Loucy (cell line): ENCODE data around the gene STK25.

Experiments used
- H2AFZ ChIP-seq: fragments of 200-600 bp; sonication (generic); 2 replicates; pipeline ENCODE4 v1.6.0; 2016; ENCODE audit warnings: antibody characterized with exemption, mild to moderate bottlenecking, low read length, moderate library complexity
- H3F3A ChIP-seq: fragments of 200-600 bp; 2 replicates; pipeline ENCODE4 v1.6.0; 2016; ENCODE audit warnings: antibody characterized with exemption, low read depth, mild to moderate bottlenecking
- H3K27me3 ChIP-seq: fragments of 200-600 bp; sonication (generic); 2 replicates; pipeline ENCODE4 v1.6.1; 2014; ENCODE audit warnings: low read length, mild to moderate bottlenecking; ENCODE audit not compliant: insufficient read depth, poor library complexity, severe bottlenecking
- H3K36me3 ChIP-seq: fragments of 200-600 bp; sonication (generic); 2 replicates; pipeline ENCODE4 v1.6.1; 2016; ENCODE audit warnings: low read length; ENCODE audit not compliant: insufficient read depth
- H3K4me1 ChIP-seq: fragments of 200-600 bp; sonication (generic); 2 replicates; pipeline ENCODE4 v1.5.1; 2014; ENCODE audit warnings: low read length, mild to moderate bottlenecking; ENCODE audit not compliant: insufficient read depth, poor library complexity, severe bottlenecking
- H3K4me2 ChIP-seq: fragments of 200-600 bp; sonication (generic); 2 replicates; pipeline ENCODE4 v1.6.0; 2014; ENCODE audit warnings: antibody characterized with exemption, low read length, low read depth, mild to moderate bottlenecking; ENCODE audit not compliant: poor library complexity, severe bottlenecking
- H3K4me3 ChIP-seq: fragments of 200-600 bp; sonication (generic); 2 replicates; pipeline ENCODE4 v1.5.1; 2014; ENCODE audit warnings: low read length, mild to moderate bottlenecking, mixed read lengths; ENCODE audit not compliant: poor library complexity, severe bottlenecking
- H3K79me2 ChIP-seq: fragments of 200-600 bp; sonication (generic); 2 replicates; pipeline ENCODE4 v1.6.1; 2014; ENCODE audit warnings: low read length; ENCODE audit not compliant: insufficient read depth
- H3K9ac ChIP-seq: fragments of 200-600 bp; sonication (generic); 2 replicates; pipeline ENCODE4 v1.6.0; 2014; ENCODE audit warnings: mild to moderate bottlenecking, low read depth, low read length, moderate library complexity; ENCODE audit not compliant: poor library complexity, severe bottlenecking
- H3K9me2 ChIP-seq: fragments of 200-600 bp; sonication (generic); replicated peaks from 2 replicates; pipeline ENCODE4 v1.6.1; 2016; ENCODE audit warnings: low read depth, low read length, mixed read lengths
- H3K9me3 ChIP-seq: fragments of 200-600 bp; sonication (generic); 2 replicates; pipeline ENCODE4 v1.6.1; 2014; ENCODE audit warnings: mild to moderate bottlenecking, antibody characterized with exemption, low read length, low read depth; ENCODE audit not compliant: insufficient read depth
- H4K20me1 ChIP-seq: fragments of 200-600 bp; sonication (generic); 2 replicates; pipeline ENCODE4 v1.6.0; 2014; ENCODE audit warnings: antibody characterized with exemption, low read length, mild to moderate bottlenecking; ENCODE audit not compliant: insufficient read depth, poor library complexity, severe bottlenecking
- EZH2phosphoT487 ChIP-seq: fragments of 200-600 bp; IDR thresholded peaks from 2 replicates; pipeline ENCODE4 v1.6.1; 2018; ENCODE audit warnings: antibody characterized with exemption, mild to moderate bottlenecking, moderate library complexity, borderline replicate concordance
- TF ChIP-seq, protein P1 (sequence below): fragments of 200-600 bp; sonication (generic); conservative IDR thresholded peaks from 2 replicates; pipeline ENCODE4 v1.5.1; 2014; ENCODE audit warnings: mild to moderate bottlenecking, antibody characterized with exemption, low read length

Gene STK25

GRCh38 chr2:241485172-241485911 is 23.0 kb downstream of the STK25 start:
- Histone ChIP-seq H2AFZ (no peak overlapping the region), H3K36me3 (no peaks in the 10 kb centered on the region), H3K4me2 (no peak overlapping the region), H3F3A (no peaks in the 10 kb centered on the region), H4K20me1 (no peaks in the 10 kb centered on the region), H3K9me2 (no peaks in the 10 kb centered on the region), H3K4me3 (no peak overlapping the region), H3K4me1 (no peaks in the 10 kb centered on the region), H3K27me3 (no peaks in the 10 kb centered on the region), H3K79me2 (no peaks in the 10 kb centered on the region), H3K9ac (no peak overlapping the region), H3K9me3 (no peaks in the 10 kb centered on the region)
- no peak for TF ChIP-seq EZH2phosphoT487
- TF ChIP-seq, protein P1, sequence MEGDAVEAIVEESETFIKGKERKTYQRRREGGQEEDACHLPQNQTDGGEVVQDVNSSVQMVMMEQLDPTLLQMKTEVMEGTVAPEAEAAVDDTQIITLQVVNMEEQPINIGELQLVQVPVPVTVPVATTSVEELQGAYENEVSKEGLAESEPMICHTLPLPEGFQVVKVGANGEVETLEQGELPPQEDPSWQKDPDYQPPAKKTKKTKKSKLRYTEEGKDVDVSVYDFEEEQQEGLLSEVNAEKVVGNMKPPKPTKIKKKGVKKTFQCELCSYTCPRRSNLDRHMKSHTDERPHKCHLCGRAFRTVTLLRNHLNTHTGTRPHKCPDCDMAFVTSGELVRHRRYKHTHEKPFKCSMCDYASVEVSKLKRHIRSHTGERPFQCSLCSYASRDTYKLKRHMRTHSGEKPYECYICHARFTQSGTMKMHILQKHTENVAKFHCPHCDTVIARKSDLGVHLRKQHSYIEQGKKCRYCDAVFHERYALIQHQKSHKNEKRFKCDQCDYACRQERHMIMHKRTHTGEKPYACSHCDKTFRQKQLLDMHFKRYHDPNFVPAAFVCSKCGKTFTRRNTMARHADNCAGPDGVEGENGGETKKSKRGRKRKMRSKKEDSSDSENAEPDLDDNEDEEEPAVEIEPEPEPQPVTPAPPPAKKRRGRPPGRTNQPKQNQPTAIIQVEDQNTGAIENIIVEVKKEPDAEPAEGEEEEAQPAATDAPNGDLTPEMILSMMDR = no peak

DNA sequence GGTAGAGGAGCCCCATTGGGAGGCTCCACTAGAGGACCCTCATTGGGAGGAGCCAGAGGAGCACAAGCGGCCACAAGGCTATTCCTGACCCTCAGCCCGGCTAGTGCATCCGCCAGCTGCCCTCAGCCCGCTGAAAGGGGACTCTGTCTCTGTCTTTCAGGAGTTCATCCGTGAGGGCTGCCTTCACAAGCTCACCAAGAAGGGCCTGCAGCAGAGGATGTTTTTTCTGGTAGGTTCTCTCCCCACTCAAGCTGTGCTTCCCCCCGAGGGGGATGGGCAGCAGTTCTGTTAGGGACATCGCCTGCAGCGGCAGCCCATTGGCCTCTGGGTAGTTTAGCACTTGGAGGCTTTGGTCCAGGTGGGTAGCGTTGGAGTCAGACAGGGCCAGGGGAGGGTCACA is 25.1 kb downstream of the STK25 start:
- Histone ChIP-seq H3K9me2 (no peaks in the 10 kb centered on the region), H3K36me3 (no peaks in the 10 kb centered on the region), H3K9ac (no peak overlapping the region), H3K27me3 (no peaks in the 10 kb centered on the region), H3K79me2 (no peaks in the 10 kb centered on the region), H3K4me2 (no peak overlapping the region), H3F3A (no peaks in the 10 kb centered on the region), H3K4me1 (no peaks in the 10 kb centered on the region), H2AFZ (no peak overlapping the region), H3K4me3 (no peak overlapping the region), H4K20me1 (no peaks in the 10 kb centered on the region), H3K9me3 (no peaks in the 10 kb centered on the region)
- TF ChIP-seq, protein P1 = no peak
- TF ChIP-seq EZH2phosphoT487 = no peak

GRCh38 chr2:241482126-241482955 is 26.0 kb downstream of the STK25 start:
- Histone ChIP-seq H4K20me1 (no peaks in the 10 kb centered on the region), H3K4me1 (no peaks in the 10 kb centered on the region), H3K4me2 (no peak overlapping the region), H3K9me2 (no peaks in the 10 kb centered on the region), H3K9ac (no peak overlapping the region), H3K9me3 (no peaks in the 10 kb centered on the region), H2AFZ (no peak overlapping the region), H3K36me3 (no peaks in the 10 kb centered on the region), H3F3A (no peaks in the 10 kb centered on the region), H3K27me3 (no peaks in the 10 kb centered on the region), H3K79me2 (no peaks in the 10 kb centered on the region), H3K4me3 (no peak overlapping the region)
- TF ChIP-seq EZH2phosphoT487 = no peak
- TF ChIP-seq, protein P1 = no peak
